ENCODE results near the gene TIE1.

TIE1 gene

GRCh38 chr1:43344267-43344850 is 43.6 kb downstream of the TIE1 start:
- no peak for DNase-seq

GRCh38 chr1:43345120-43345519 is 44.3 kb downstream of the TIE1 start:
- DNase-seq = no peak

GRCh38 chr1:43346636-43347035 is 45.9 kb downstream of the TIE1 start:
- no peak for DNase-seq

GRCh38 chr1:43348343-43348808 is 47.6 kb downstream of the TIE1 start:
- no peak for DNase-seq

GRCh38 chr1:43348809-43349593 is 48.2 kb downstream of the TIE1 start:
- no peak for DNase-seq

GRCh38 chr1:43349594-43350306 is 49.0 kb downstream of the TIE1 start:
- no peak for DNase-seq

GRCh38 chr1:43350976-43351375 is 50.2 kb downstream of the TIE1 start:
- DNase-seq = no peak

GRCh38 chr1:43351421-43352350 is 50.9 kb downstream of the TIE1 start:
- no peak for DNase-seq

- DNase-seq = no peak
Measured at GRCh38 chr1:43352351-43352705, 51.5 kb downstream of the TIE1 start.

GRCh38 chr1:43352881-43353280 is 52.1 kb downstream of the TIE1 start:
- peak; percentile 18 for DNase-seq

GRCh38 chr1:43354471-43354870 is 53.7 kb downstream of the TIE1 start:
- no peak for DNase-seq

- DNase-seq = no peak
Measured at GRCh38 chr1:43354936-43355335, 54.2 kb downstream of the TIE1 start.

GRCh38 chr1:43357251-43357650 is 56.5 kb downstream of the TIE1 start:
- DNase-seq = no peak

- DNase-seq = peak; percentile 61
Measured at GRCh38 chr1:43358121-43358745, 57.5 kb downstream of the TIE1 start.

- DNase-seq = peak; percentile 98
Measured at GRCh38 chr1:43358746-43359693, 58.2 kb downstream of the TIE1 start, which contains the start of gene CDC20. Gene CDC20 (plus strand): TSS chr1:43358981. CDS start chr1:43359216, 235 bp downstream.

- DNase-seq = no peak
Measured at GRCh38 chr1:43359696-43360095, 58.9 kb downstream of the TIE1 start.

GRCh38 chr1:43360616-43361015 is 59.8 kb downstream of the TIE1 start:
- no peak for DNase-seq

GRCh38 chr1:43363283-43363934 is 62.6 kb downstream of the TIE1 start:
- peak; percentile 30 for DNase-seq

- no peak for DNase-seq
Measured at GRCh38 chr1:43363935-43364525, 63.2 kb downstream of the TIE1 start.

GRCh38 chr1:43365678-43366077 is 64.9 kb downstream of the TIE1 start:
- no peak for DNase-seq

Measured in inflammatory macrophage treated with lipopolysaccharide for 4 hours (primary cell).